ENCODE results near the gene CDKL5.

DNA sequence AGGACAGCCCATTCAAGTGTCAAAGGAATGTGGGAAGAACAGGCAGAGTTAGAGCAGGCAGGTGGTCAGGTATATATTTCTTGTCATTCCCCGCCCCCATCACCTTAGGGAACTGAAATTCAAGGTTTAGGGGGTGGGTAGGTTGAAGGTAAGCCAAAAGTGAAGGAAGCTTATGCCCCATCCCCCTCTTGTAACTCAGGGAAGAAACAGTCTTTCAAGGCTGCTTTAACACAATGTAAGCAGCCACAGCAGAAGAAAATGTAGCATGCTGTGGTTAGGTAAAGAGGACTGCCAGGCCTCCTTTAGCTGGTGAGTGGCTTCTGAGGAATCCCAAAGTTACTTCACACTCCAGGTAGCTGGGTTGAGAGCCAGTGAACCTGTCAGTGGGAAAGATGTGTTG is 124.2 kb downstream of the CDKL5 start:
- TF ChIP-seq, protein P1, sequence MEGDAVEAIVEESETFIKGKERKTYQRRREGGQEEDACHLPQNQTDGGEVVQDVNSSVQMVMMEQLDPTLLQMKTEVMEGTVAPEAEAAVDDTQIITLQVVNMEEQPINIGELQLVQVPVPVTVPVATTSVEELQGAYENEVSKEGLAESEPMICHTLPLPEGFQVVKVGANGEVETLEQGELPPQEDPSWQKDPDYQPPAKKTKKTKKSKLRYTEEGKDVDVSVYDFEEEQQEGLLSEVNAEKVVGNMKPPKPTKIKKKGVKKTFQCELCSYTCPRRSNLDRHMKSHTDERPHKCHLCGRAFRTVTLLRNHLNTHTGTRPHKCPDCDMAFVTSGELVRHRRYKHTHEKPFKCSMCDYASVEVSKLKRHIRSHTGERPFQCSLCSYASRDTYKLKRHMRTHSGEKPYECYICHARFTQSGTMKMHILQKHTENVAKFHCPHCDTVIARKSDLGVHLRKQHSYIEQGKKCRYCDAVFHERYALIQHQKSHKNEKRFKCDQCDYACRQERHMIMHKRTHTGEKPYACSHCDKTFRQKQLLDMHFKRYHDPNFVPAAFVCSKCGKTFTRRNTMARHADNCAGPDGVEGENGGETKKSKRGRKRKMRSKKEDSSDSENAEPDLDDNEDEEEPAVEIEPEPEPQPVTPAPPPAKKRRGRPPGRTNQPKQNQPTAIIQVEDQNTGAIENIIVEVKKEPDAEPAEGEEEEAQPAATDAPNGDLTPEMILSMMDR (IDR thresholded peaks at IDR 0.05), result no peak
- TF ChIP-seq POLR2AphosphoS5 (IDR thresholded peaks at IDR 0.05) (no peak), POLR2A (IDR thresholded peaks at IDR 0.05) (no peak), EP300 (IDR thresholded peaks at IDR 0.05) (no peak)
